Chondrocyte (in vitro differentiated cells): Measurements from ENCODE around the gene RAI2. TPM values are rescaled to one million over a fixed set of nuclear protein-coding genes. Genes with fewer than 3 reads are reported as not detected.

Experiments
- DNase-seq: peaks from one replicate; pipeline ENCODE4 v3.0.0; 2021; ENCODE audit warnings: mixed read lengths, low spot score
- H3K27ac Mint-ChIP-seq: one replicate; pipeline ENCODE4 v1.8.0; 2021; ENCODE audit warnings: mild to moderate bottlenecking, moderate library complexity, mixed read lengths; ENCODE audit not compliant: unreplicated experiment
- H3K27me3 Mint-ChIP-seq: 2 replicates; pipeline ENCODE4 v1.8.0; 2021; ENCODE audit warnings: low read depth, mixed read lengths
- H3K36me3 Mint-ChIP-seq: 2 replicates; pipeline ENCODE4 v1.8.0; 2021; ENCODE audit warnings: low read depth, mixed read lengths
- H3K4me1 Mint-ChIP-seq: 2 replicates; pipeline ENCODE4 v1.8.0; 2021; ENCODE audit warnings: low read depth, mild to moderate bottlenecking, mixed read lengths
- H3K4me3 Mint-ChIP-seq: one replicate; pipeline ENCODE4 v1.8.0; 2021; ENCODE audit warnings: mild to moderate bottlenecking, moderate library complexity, mixed read lengths; ENCODE audit not compliant: unreplicated experiment
- H3K9me3 Mint-ChIP-seq: 2 replicates; pipeline ENCODE4 v1.8.0; 2021; ENCODE audit warnings: low read depth, mixed read lengths
- CTCF ChIP-seq: fragments of 200-600 bp; sonication (generic); IDR thresholded peaks from 2 replicates; pipeline ENCODE4 v1.5.0; 2021; ENCODE audit warnings: antibody characterized with exemption, mild to moderate bottlenecking, moderate library complexity
- total RNA-seq: library from RNA; stranded (reverse); gene quantifications from 3 replicates; pipeline ENCODE4 v1.2.1, GENCODE V29; 2021

Gene RAI2
- total RNA-seq, 1 donor from 2014 or later = 0.97 TPM

- Mint-ChIP-seq H3K9me3 (no peaks in the 10 kb centered on the region), H3K27ac (no peak overlapping the region), H3K36me3 (no peaks in the 10 kb centered on the region), H3K4me3 (no peak overlapping the region), H3K4me1 (no peaks in the 10 kb centered on the region), H3K27me3 (peaks cover 58% of the 10 kb centered on the region)
- TF ChIP-seq CTCF = no peak
- DNase-seq = no peak
Measured at GRCh38 chrX:17854069-17854468, 7.0 kb downstream of the RAI2 start.

- no peak for DNase-seq
- no peaks in the 10 kb centered on the region for H3K36me3 Mint-ChIP-seq
- no peak for TF ChIP-seq CTCF
- no peak overlapping the region for H3K27ac Mint-ChIP-seq
- H3K27me3 Mint-ChIP-seq = peaks cover 42% of the 10 kb centered on the region
- H3K9me3 Mint-ChIP-seq = no peaks in the 10 kb centered on the region
- H3K4me1 Mint-ChIP-seq = no peaks in the 10 kb centered on the region
- H3K4me3 Mint-ChIP-seq = no peak overlapping the region
Measured at GRCh38 chrX:17851874-17852273, 9.2 kb downstream of the RAI2 start.

GRCh38 chrX:17848545-17849265, 12.4 kb downstream of the RAI2 start:
- Mint-ChIP-seq H3K27me3 (peaks cover 29% of the 10 kb centered on the region), H3K36me3 (no peaks in the 10 kb centered on the region), H3K4me3 (no peak overlapping the region), H3K9me3 (no peaks in the 10 kb centered on the region), H3K27ac (no peak overlapping the region), H3K4me1 (no peaks in the 10 kb centered on the region)
- TF ChIP-seq CTCF = no peak
- DNase-seq = no peak

GRCh38 chrX:17846045-17846444, 15.1 kb downstream of the RAI2 start:
- no peaks in the 10 kb centered on the region for H3K4me1 Mint-ChIP-seq
- H3K27ac Mint-ChIP-seq = no peak overlapping the region
- no peaks in the 10 kb centered on the region for H3K36me3 Mint-ChIP-seq
- TF ChIP-seq CTCF = no peak
- no peak for DNase-seq
- no peaks in the 10 kb centered on the region for H3K9me3 Mint-ChIP-seq
- no peak overlapping the region for H3K4me3 Mint-ChIP-seq
- H3K27me3 Mint-ChIP-seq = peaks cover 22% of the 10 kb centered on the region

- no peak overlapping the region for H3K27ac Mint-ChIP-seq
- H3K9me3 Mint-ChIP-seq = no peaks in the 10 kb centered on the region
- H3K36me3 Mint-ChIP-seq = no peaks in the 10 kb centered on the region
- DNase-seq = no peak
- H3K4me1 Mint-ChIP-seq = no peaks in the 10 kb centered on the region
- TF ChIP-seq CTCF = no peak
- H3K4me3 Mint-ChIP-seq = no peak overlapping the region
- H3K27me3 Mint-ChIP-seq = peaks cover 17% of the 10 kb centered on the region
Measured at GRCh38 chrX:17844236-17844635, 16.9 kb downstream of the RAI2 start.
